ENCODE measurements around the gene PTPRN2. TPM values are rescaled to one million over a fixed set of nuclear protein-coding genes. Genes with fewer than 3 reads are reported as not detected.

PTPRN2 gene
- total and polyA plus RNA-seq, 2 experiments from 2014 or later = 0.28 TPM; not detected in 1

GRCh38 chr7:157997471-157997870, 590.2 kb downstream of the PTPRN2 start:
- H3K27ac ChIP-seq = no peak overlapping the region
- TF ChIP-seq CTCF (IDR thresholded peaks at IDR 0.05; ENCODE audit: low read depth, low read length) = no peak
- DNase-seq (ENCODE audit: low read depth in 1 of 2, low spot score in 1 of 2) = no peak
- H3K4me1 ChIP-seq (ENCODE audit: low read depth) = no peaks in the 10 kb centered on the region
- H3K27me3 ChIP-seq = no peaks in the 10 kb centered on the region
- no peaks in the 10 kb centered on the region for H3K36me3 ChIP-seq
- H3K4me3 ChIP-seq = no peak overlapping the region
- H3K9me3 ChIP-seq (ENCODE audit: low read depth) = no peaks in the 10 kb centered on the region

GRCh38 chr7:157997080-157997440, 590.6 kb downstream of the PTPRN2 start:
- Histone ChIP-seq H3K27ac (no peak overlapping the region), H3K4me3 (no peak overlapping the region), H3K36me3 (no peaks in the 10 kb centered on the region), H3K4me1 (ENCODE audit: low read depth) (no peaks in the 10 kb centered on the region), H3K9me3 (ENCODE audit: low read depth) (no peaks in the 10 kb centered on the region), H3K27me3 (no peaks in the 10 kb centered on the region)
- TF ChIP-seq CTCF (IDR thresholded peaks at IDR 0.05; ENCODE audit: low read depth, low read length) = no peak
- DNase-seq (ENCODE audit: low read depth in 1 of 2, low spot score in 1 of 2) = no peak

GRCh38 chr7:157996359-157997079, 591.1 kb downstream of the PTPRN2 start:
- TF ChIP-seq CTCF (IDR thresholded peaks at IDR 0.05; ENCODE audit: low read depth, low read length) = no peak
- H3K4me1 ChIP-seq (ENCODE audit: low read depth) = no peaks in the 10 kb centered on the region
- no peaks in the 10 kb centered on the region for H3K27me3 ChIP-seq
- DNase-seq (ENCODE audit: low read depth in 1 of 2, low spot score in 1 of 2) = no peak
- no peak overlapping the region for H3K27ac ChIP-seq
- H3K36me3 ChIP-seq = no peaks in the 10 kb centered on the region
- H3K9me3 ChIP-seq (ENCODE audit: low read depth) = no peaks in the 10 kb centered on the region
- H3K4me3 ChIP-seq = no peak overlapping the region

GRCh38 chr7:157995815-157996214, 591.8 kb downstream of the PTPRN2 start:
- DNase-seq (ENCODE audit: low read depth in 1 of 2, low spot score in 1 of 2) = no peak
- no peaks in the 10 kb centered on the region for H3K36me3 ChIP-seq
- H3K27me3 ChIP-seq = no peaks in the 10 kb centered on the region
- no peaks in the 10 kb centered on the region for H3K9me3 ChIP-seq (ENCODE audit: low read depth)
- H3K4me3 ChIP-seq = no peak overlapping the region
- TF ChIP-seq CTCF (IDR thresholded peaks at IDR 0.05; ENCODE audit: low read depth, low read length) = no peak
- no peak overlapping the region for H3K27ac ChIP-seq
- H3K4me1 ChIP-seq (ENCODE audit: low read depth) = no peaks in the 10 kb centered on the region

GRCh38 chr7:157994319-157994718, 593.3 kb downstream of the PTPRN2 start:
- no peak for TF ChIP-seq CTCF (IDR thresholded peaks at IDR 0.05; ENCODE audit: low read depth, low read length)
- no peak for DNase-seq (ENCODE audit: low read depth in 1 of 2, low spot score in 1 of 2)
- no peak overlapping the region for H3K4me3 ChIP-seq

More at GRCh38 chr7:157994319-157994718, 593.3 kb downstream of the PTPRN2 start:
- Histone ChIP-seq H3K9me3 (ENCODE audit: low read depth) (no peaks in the 10 kb centered on the region), H3K36me3 (no peaks in the 10 kb centered on the region), H3K27me3 (no peaks in the 10 kb centered on the region), H3K27ac (no peak overlapping the region), H3K4me1 (ENCODE audit: low read depth) (no peaks in the 10 kb centered on the region)

Measured in cardiac muscle cell (in vitro differentiated cells and primary cell).